Kidney glomerular epithelial cell (primary cell): Measurements from ENCODE around the gene CACFD1.
"Not testable (repeated sequence)": the region's sequence is repeated elsewhere in the genome, so short reads cannot be mapped to it uniquely, and the experiment has no call there.

Source experiments
- DNase-seq: peaks from one replicate; lab custom pipeline; 2025; lab: John Stamatoyannopoulos, UW

CACFD1 gene

GRCh38 chr9:133440874-133441273 lies 18.9 kb upstream of the CACFD1 start:
- DNase-seq, result no peak

DNA sequence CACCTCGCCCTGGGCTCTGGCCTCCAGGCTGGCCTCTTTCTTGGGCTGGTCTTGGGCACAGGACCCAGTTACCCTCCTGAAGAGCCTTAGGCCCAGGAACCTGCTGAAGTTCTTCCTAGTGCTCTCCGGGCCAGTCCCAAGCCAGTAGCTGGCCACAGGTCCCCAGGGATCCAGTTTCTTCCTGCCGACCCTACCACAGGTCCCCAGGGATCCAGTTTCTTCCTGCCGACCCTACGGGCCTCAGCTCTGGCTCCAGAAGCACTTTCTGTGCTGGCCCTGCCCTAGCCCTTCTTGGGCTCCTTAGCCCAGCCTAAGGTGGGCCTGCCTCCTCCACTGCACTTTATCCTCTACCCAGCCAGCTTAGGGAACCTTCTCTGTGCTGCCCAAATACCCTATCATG lies 18.2 kb upstream of the CACFD1 start:
- no peak for DNase-seq

DNA sequence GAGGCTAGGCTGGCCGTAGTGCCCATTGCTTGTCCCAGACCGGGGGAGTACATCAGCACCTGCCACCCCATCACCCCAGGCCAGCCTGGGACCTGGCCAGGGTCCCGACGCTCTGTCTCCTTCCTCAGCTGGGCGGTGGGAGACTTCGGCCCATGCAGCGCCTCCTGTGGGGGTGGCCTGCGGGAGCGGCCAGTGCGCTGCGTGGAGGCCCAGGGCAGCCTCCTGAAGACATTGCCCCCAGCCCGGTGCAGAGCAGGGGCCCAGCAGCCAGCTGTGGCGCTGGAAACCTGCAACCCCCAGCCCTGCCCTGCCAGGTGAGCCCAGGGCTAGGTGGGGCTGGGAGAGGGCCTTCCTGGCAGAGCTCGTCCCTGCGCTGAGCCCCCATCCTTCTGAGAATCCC lies 16.5 kb upstream of the CACFD1 start:
- no peak for DNase-seq

DNA sequence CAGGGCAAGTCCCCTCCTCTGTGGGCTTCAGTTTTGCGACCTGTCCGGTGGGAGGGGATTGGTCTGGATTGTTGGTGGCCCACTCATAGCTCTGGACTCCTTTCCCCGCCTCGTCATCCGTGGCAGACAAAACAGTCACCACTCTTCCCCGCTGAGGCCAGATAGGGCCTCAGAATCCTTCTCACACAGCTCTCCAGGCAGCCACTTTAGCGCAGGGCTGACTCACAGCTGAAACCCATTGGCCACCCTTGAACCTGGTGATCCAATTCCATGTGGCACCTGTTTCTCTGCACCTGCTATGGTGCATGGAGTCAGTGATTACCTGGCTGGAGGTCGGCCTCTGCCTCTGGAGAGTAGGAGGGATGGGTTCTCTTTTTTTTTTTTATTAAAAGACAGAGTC lies 15.8 kb upstream of the CACFD1 start:
- no peak for DNase-seq

GRCh38 chr9:133445293-133445969 lies 14.3 kb upstream of the CACFD1 start:
- DNase-seq, result no peak

GRCh38 chr9:133448487-133448972 lies 11.2 kb upstream of the CACFD1 start:
- DNase-seq, result no peak

- peak; percentile 14 for DNase-seq
These were observed 10.0 kb upstream of the CACFD1 start for GRCh38 chr9:133449760-133450159.

DNA sequence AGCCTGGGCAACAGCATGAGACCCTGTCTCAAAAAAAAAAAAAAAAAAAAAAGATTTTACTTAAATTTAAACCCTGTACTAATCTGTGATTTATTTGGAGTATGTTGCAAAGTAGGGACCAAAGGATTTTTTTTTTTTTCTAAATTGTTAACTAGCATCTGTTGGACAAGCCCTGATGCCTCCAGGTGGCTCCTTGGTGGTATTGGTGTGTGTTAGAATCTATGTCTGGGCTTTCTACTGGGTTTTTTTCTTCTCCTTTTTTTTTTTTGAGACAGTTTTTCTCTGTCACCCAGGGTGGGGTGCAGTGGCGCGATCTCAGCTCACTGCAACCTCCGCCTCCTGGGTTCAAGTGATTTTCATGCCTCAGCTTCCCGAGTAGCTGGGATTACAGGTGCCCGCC lies 7.9 kb upstream of the CACFD1 start:
- not testable (repeated sequence) for DNase-seq

GRCh38 chr9:133452562-133452961 lies 7.2 kb upstream of the CACFD1 start:
- no peak for DNase-seq

DNA sequence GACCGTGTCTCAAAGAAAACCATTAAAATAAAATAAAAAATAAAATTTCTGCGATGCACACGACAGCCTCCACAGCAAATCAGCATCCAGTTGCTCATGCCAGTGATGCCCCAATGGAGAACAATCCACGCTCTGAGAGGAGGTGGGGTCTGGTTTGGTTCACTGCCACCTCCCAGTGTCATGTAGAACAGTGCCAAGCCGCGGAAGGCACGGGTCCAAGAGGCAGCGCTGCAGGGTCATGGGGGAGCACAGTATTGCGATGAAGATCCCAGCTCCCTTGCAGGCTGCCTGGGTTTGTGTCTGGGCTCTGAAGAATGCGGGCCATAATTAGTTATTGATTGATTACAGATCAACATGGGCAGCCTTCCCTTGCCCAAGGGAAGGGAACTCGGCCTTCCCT lies 6.1 kb upstream of the CACFD1 start:
- DNase-seq, result no peak

GRCh38 chr9:133454325-133454724 lies 5.5 kb upstream of the CACFD1 start:
- no peak for DNase-seq

GRCh38 chr9:133454943-133455673 lies 4.7 kb upstream of the CACFD1 start:
- DNase-seq, result no peak

- no peak for DNase-seq
These were observed 3.8 kb upstream of the CACFD1 start for GRCh38 chr9:133455936-133456335.

DNA sequence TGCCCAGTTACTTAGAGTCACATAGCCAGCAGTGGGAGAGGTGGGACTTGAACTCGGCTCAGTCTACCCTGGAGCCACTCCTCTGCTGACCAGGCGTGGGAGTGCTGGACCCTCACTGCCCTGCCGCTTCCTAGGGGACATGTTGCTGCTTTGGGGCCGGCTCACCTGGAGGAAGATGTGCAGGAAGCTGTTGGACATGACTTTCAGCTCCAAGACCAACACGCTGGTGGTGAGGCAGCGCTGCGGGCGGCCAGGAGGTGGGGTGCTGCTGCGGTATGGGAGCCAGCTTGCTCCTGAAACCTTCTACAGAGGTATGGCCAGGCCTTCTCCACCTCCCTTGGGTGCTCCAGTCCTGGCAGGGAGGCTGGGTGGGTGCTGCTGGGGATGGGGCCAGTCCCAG lies 3.4 kb upstream of the CACFD1 start:
- DNase-seq, result no peak

- DNase-seq, result no peak
These were observed 2.5 kb upstream of the CACFD1 start for GRCh38 chr9:133457233-133457632.

DNA sequence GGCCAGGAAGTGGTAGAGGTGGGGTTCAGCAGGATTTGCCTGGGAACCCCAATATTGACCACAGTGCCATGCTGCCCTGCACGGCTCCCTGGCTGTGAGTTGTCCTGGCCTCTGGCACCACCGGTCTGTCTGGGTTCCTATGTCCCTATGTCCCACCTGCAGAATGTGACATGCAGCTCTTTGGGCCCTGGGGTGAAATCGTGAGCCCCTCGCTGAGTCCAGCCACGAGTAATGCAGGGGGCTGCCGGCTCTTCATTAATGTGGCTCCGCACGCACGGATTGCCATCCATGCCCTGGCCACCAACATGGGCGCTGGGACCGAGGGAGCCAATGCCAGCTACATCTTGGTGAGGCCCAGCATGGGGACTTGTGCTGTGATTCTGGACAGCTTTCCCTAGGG lies 2.0 kb upstream of the CACFD1 start:
- no peak for DNase-seq

- DNase-seq, result no peak
These were observed 1.0 kb upstream of the CACFD1 start for GRCh38 chr9:133458643-133459312.

GRCh38 chr9:133460405-133461175 lies 812 bp downstream of the CACFD1 start:
- DNase-seq, result peak; percentile 16

DNA sequence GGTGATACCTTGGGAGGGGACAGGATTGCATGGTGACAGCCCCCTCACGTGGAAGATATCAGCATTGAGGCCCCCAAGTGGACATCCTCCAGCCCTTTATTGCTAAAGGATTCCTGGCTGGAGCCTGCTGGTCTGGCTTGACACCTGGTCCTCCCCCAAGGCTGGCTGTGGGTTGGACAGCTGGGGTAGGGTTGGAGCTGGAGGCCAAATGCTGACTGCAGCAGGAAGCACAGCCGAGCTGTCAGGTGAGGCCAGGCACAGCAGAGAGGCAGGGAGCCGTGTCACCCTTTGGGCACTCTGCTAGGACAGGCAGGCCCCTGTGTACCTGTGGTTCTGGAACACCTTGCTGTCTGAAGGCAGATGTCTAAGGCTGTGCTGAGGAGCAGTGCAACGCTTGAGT lies 2.2 kb downstream of the CACFD1 start:
- no peak for DNase-seq

GRCh38 chr9:133463234-133463863 lies 3.6 kb downstream of the CACFD1 start:
- no peak for DNase-seq

DNA sequence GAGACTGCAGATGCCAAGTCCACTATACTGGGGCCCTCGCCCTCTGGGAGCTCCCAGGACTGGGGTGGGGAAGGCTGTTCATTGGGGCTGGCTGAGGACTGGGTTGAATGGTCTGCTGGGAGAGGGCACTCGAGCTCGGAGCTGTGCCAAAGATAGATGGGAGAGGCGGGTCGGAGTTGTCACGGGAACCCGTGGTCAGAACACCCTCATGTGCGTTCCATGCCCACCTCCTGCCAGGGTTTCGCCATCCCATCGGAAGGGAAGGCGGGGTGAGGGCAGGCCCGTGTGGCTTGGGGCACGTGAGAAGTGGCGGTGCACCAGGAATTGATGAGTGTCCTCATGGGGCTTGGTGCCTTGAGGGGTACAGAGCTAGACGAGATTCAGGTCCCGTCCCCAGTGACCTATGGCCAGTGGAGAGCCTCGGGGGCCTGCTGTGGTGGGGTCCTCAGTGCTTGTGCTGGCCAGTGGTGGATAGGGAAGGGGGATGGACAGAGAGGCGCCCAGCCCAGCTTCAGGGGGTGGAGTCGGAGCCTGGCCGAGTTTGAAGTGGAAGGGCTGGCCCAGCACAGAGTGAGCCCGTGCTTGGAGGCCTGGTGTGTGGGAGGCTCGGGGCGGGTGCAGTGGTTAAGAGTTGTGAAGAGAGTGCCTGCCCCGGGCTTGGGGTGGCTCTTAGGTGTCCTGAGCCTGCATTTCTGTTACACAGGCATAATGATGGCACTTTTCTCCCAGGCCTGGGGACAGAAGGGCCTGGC lies 4.3 kb downstream of the CACFD1 start:
- DNase-seq, result no peak
